Duodenal mucosa (tissue), 2 donors: ENCODE results near the gene KDM1A.
"Not testable (repeated sequence)": the region's sequence is repeated elsewhere in the genome, so short reads cannot be mapped to it uniquely, and the experiment has no call there.

ENCODE experiments used
- H3K27ac ChIP-seq: one replicate; pipeline ENCODE4 v1.7.0; 2013; ENCODE audit warnings: low read depth, low read length
- H3K27me3 ChIP-seq, 2 donors: one replicate each; pipeline ENCODE4 v1.7.0; 2013; ENCODE audit warnings: low read length in 2 of 2, control low read depth in 1 of 2; ENCODE audit not compliant: insufficient read depth in 2 of 2, control insufficient read depth in 1 of 2
- H3K36me3 ChIP-seq, 2 donors: one replicate each; pipeline ENCODE4 v1.7.0; 2013; ENCODE audit warnings: low read length in 2 of 2, control low read depth in 1 of 2; ENCODE audit not compliant: insufficient read depth in 2 of 2, control insufficient read depth in 1 of 2
- H3K4me1 ChIP-seq, 2 donors: one replicate each; pipeline ENCODE4 v1.7.0; 2013; ENCODE audit warnings: low read length in 2 of 2, control low read depth in 1 of 2; ENCODE audit not compliant: insufficient read depth in 2 of 2, control insufficient read depth in 1 of 2
- H3K4me3 ChIP-seq, 2 donors: one replicate each; pipeline ENCODE4 v1.7.0; 2013; ENCODE audit warnings: low read length in 2 of 2, low read depth in 1 of 2
- H3K9ac ChIP-seq, 2 donors: one replicate each; pipeline ENCODE4 v1.7.0; 2013; ENCODE audit warnings: low read length in 2 of 2, low read depth in 1 of 2
- H3K9me3 ChIP-seq, 2 donors: one replicate each; pipeline ENCODE4 v1.7.0; 2013; ENCODE audit warnings: low read length in 2 of 2, control low read depth in 1 of 2; ENCODE audit not compliant: control insufficient read depth in 1 of 2

KDM1A gene

DNA sequence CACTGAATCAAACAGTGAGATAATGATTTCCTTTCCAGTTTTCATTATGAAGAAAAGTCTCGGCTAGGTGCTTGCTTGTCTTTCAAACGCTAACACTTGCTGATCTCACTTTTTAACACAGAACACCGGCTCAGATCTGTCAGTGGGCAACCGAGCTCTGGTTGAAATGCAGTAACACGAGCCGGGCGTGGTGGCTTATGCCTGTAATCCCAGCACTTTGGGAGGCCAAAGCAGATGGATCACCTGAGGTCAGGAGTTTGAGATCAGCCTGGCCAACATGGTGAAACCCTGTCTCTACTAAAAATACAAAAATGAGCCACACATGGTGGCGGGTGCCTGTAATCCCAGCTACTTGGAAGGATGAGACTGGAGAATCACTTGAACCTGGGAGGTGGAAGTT is 9.2 kb upstream of the KDM1A start:
- H3K36me3 ChIP-seq, H3K4me3 ChIP-seq, H3K9me3 ChIP-seq, H3K4me1 ChIP-seq, H3K27me3 ChIP-seq, H3K27ac ChIP-seq, H3K9ac ChIP-seq: not testable (repeated sequence)

DNA sequence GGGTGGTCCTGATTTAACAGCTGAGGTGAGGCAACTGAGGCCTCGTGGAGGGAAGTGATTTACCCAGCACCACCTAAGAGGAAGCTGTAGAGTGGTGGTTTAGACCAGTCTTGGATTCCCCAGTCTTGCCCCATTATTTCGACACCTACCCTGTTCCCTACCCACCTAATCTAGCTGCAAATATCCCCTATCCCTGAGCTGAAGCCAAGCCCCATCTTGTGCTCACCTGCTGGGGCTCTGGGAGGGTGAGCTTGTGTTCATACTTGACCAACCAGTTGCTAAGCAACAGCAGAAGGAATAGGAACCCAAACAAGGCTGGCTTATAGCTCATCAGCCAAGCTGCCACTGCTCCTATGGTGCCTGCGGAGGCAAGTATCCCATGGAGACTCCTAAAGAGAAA is 5.6 kb upstream of the KDM1A start:
- Histone ChIP-seq H3K9ac (no peak overlapping the region), H3K27ac (no peak overlapping the region), H3K4me3 (no peak overlapping the region), H3K9me3 (no peaks in the 10 kb centered on the region), H3K4me1 (no peaks in the 10 kb centered on the region), H3K27me3 (no peaks in the 10 kb centered on the region), H3K36me3 (no peaks in the 10 kb centered on the region)

DNA sequence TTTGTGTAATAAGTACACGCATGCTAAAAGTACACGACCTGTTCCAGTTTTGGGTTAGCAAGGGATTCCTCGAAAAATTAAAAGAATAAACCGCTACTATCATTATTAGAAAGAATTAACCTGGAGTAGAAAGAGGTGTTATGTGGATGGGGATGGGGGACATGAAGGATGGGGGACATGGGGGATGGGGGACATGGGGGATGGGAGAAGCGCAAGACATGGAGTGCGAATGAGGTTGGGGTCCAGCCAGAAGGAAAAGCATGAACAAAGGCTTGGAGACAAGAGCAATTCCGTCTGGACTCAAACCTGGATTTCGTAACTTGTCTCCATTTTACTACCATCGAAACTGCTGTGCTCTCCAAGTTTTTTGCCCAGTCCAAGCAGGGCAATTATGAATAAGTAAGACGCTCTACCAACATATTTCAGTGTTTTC is 591 bp upstream of the KDM1A start:
- Histone ChIP-seq H3K27ac (no peak overlapping the region), H3K4me1 (peaks cover 5 to 11% of the 10 kb centered on the region in 2 donors), H3K4me3 (peak overlapping the region; percentile 86 to 97), H3K9me3 (no peaks in the 10 kb centered on the region), H3K36me3 (no peaks in the 10 kb centered on the region), H3K9ac (peak overlapping the region; percentile 83 to 93), H3K27me3 (no peaks in the 10 kb centered on the region)

DNA sequence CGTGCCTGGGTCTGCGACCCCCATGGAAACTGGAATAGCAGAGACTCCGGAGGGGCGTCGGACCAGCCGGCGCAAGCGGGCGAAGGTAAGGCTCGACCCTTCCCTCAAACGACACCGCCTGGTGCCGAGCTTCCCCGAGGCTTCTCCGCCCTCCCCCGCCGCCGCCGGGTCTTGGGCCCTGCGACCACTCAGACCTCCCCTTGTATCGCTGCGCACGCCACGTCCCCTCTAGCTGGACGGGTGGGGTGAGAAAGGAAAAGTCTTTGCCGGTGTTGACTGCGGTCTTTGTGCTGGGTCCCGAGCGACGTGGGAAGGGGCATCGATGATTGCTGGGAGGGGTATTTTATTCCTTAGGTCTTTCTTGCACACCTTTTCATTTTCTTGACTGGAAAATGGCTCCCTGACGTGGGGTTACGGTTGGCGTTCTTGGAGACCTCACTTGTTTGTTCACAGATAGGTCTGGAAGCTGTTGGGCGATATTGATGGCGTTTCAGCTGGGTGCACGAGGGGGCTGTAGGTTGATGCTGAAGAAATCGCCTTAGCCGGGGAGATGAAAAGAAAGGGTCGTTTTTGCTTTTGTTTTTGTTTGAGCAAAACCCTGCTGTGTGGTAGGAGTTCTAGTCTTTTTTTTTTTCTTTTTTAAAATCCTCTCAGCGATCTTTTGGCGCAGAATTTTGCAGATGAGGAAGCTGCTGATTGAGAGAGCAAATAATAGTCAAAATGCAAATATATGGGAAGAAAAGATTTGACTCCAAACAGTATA is 776 bp downstream of the KDM1A start:
- no peaks in the 10 kb centered on the region for H3K36me3 ChIP-seq
- no peaks in the 10 kb centered on the region for H3K27me3 ChIP-seq
- peak overlapping the region; percentile 82 for H3K27ac ChIP-seq
- H3K9ac ChIP-seq, result peak overlapping the region; percentile 83 to 93
- H3K4me1 ChIP-seq, result peaks cover 5 to 11% of the 10 kb centered on the region in 2 donors
- H3K9me3 ChIP-seq, result no peaks in the 10 kb centered on the region
- H3K4me3 ChIP-seq, result peak overlapping the region; percentile 86 to 97

DNA sequence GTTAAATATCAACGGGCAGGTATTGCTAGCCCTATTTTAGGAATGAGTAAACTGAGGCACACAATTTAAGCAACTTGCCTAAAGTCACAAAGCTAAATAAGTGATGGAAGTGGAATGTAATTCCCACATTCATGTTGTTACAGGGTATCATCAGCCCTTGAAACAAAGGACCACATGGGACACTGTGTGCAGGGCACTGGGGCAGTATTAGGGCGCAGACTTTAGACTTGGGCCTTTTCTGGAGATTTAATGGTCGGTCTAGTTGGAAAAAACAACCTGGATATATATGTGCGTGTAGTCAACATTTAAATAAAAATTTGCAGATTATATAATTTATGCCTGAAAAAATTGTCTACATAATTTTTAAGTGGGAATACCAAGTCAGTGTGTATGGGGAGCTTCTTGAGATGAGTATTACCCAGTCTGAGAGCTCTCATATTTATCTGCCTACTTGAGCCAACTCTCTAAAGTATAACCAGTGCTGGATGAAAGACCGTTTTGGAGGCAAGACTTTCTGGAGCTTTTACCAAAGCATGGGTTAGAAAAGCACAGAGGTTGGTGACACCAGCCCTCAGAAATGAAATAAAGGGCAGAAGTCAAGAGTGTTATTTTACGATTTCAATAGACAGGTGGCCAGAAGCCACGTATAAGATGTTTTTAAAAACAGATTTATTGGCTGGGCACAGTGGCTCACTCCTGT is 1.6 kb downstream of the KDM1A start:
- no peak overlapping the region for H3K27ac ChIP-seq
- peak overlapping the region in 1 of 2 donors; percentile 83 for H3K9ac ChIP-seq
- H3K27me3 ChIP-seq, result no peaks in the 10 kb centered on the region

DNA sequence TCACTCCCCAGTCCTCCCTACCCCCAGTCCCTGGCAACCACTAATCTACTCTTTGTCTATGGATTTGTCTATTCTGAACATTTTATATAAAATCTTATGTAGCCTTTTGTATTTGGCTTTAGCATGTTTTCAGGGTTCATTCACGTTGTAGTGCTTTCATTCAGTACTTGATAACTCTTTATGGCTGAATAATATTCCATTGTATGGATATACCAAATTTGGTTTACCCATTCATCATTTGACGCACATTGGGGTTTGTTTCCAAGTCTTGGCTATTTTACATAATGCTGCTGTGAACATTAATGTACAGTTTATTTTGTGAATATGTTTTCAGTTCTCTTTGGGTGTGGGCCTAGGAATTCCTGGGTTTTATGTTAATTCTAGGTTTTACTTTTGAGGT is 2.6 kb downstream of the KDM1A start:
- no peak overlapping the region for H3K27ac ChIP-seq
- no peaks in the 10 kb centered on the region for H3K36me3 ChIP-seq
- H3K4me1 ChIP-seq, result peaks cover 5 to 11% of the 10 kb centered on the region in 2 donors
- H3K9me3 ChIP-seq, result no peaks in the 10 kb centered on the region
- no peak overlapping the region for H3K9ac ChIP-seq
- H3K27me3 ChIP-seq, result no peaks in the 10 kb centered on the region
- no peak overlapping the region for H3K4me3 ChIP-seq

More for the DNA sequence above, 1.6 kb downstream of the KDM1A start:
- no peaks in the 10 kb centered on the region for H3K9me3 ChIP-seq
- peak overlapping the region; percentile 86 to 97 for H3K4me3 ChIP-seq
- H3K4me1 ChIP-seq, result peaks cover 5 to 11% of the 10 kb centered on the region in 2 donors
- no peaks in the 10 kb centered on the region for H3K36me3 ChIP-seq

DNA sequence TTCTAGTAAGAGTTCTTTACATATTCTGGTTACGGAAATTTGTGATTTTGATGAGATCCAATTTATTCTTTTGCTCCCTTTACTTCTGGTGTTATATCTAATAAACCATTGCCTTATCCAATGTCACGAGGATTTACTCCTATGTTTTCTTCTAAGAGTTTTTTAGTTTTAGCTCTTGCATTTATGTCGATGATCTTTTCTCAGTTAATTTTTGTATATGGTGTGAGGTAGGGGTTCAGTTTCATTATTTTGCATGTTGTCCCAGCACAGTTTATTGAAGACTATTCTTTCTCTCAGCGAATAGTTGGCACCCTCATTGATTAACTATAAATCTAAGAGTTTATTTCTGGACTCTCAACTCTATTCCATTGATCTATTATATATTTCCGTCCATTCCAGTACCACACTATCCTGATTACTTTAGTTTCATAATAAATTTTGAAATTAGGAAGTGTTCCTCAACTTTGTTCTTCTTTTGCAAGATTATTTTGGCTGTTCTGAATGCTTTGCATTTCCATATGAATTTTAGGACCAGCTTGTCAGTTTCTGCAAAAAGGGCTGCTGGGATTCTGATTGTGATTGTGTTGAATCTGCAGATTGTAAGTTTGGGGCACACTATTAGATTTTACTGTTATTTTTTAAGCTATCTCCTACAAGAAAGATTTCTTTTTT is 4.0 kb downstream of the KDM1A start:
- H3K36me3 ChIP-seq, result no peaks in the 10 kb centered on the region
- H3K4me3 ChIP-seq, result no peak overlapping the region
- no peaks in the 10 kb centered on the region for H3K9me3 ChIP-seq
- no peaks in the 10 kb centered on the region for H3K27me3 ChIP-seq
- no peak overlapping the region for H3K27ac ChIP-seq
- no peak overlapping the region for H3K9ac ChIP-seq
- peaks cover 5 to 11% of the 10 kb centered on the region in 2 donors for H3K4me1 ChIP-seq

DNA sequence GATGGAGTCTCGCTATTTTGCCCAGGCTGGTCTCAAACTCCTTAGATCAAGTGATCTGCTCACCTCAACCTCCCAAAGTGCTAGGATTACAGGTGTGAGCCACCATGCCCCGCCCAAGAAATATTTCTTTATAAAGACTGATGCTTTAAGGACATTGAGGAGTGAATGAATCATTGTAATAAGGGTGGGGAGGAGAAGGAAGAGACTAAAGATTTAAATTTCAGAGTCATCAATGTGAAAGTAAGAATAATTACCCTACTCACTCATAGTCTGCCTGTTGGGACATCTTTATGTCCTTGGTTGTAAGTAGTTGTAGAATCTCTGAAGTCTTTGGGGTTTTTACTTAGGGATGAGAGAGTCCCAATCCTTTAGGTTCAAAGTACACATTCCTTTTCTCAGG is 7.3 kb downstream of the KDM1A start:
- no peak overlapping the region for H3K4me3 ChIP-seq

DNA sequence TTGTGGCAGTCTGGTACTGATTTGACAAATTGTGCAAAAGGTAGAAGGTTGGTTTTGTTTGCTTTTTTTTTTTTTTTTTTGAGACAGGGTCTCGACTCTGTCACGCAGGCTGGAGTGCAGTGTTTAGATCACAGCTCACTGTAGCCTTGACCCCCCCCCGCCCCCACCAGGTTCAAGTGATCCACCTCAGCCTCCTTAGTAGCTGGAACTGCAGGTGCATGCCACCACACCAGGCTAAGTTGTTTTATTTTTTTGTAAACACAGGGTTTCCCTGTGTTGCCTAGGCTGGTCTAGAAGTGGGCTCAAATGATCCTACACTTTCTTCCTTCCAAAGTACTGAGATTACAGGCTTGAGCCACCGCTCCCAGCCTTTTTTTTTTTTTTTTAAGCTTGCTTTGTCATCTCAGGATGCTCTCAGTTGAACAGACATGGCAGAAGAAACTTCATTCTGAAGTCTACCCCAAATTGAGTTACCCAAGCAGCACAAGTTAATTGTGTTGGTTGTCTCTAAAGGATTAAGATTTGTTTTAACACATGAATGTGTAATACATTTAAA is 8.2 kb downstream of the KDM1A start:
- Histone ChIP-seq H3K9me3 (no peaks in the 10 kb centered on the region), H3K4me3 (no peak overlapping the region), H3K4me1 (no peaks in the 10 kb centered on the region), H3K9ac (no peak overlapping the region), H3K27ac (no peak overlapping the region), H3K36me3 (no peaks in the 10 kb centered on the region), H3K27me3 (no peaks in the 10 kb centered on the region)

More for the DNA sequence above, 7.3 kb downstream of the KDM1A start:
- H3K4me1 ChIP-seq, result no peaks in the 10 kb centered on the region
- no peaks in the 10 kb centered on the region for H3K36me3 ChIP-seq
- no peaks in the 10 kb centered on the region for H3K9me3 ChIP-seq
- no peaks in the 10 kb centered on the region for H3K27me3 ChIP-seq
- no peak overlapping the region for H3K9ac ChIP-seq
- no peak overlapping the region for H3K27ac ChIP-seq

DNA sequence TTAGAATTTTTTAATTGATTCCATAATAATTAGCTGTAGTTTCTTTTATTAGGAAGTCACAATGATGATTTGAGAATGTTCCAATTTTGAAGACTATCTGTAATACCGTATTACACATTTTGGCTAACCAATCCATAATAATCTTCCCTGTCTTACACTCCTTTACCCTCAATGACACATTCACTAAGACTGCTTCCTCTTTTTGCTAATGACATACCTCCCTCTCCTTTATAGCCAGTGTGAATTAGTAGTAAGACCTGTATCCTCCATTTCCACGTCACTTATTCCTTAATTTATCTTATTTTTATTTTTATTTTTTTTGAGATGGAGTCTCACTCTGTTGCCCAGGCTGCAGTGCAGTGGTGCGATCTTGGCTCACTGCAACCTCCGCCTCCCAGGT is 10.1 kb downstream of the KDM1A start:
- Histone ChIP-seq H3K4me1 (no peaks in the 10 kb centered on the region), H3K9me3 (no peaks in the 10 kb centered on the region), H3K36me3 (no peaks in the 10 kb centered on the region), H3K4me3 (no peak overlapping the region), H3K27ac (no peak overlapping the region), H3K27me3 (no peaks in the 10 kb centered on the region), H3K9ac (no peak overlapping the region)
